Activated CD4-positive, alpha-beta T cell treated with anti-CD3 and anti-CD28 coated beads for 48 hours (primary cell): ENCODE measurements around the gene ASIC1.
A peak's percentile ranks its signal among the peaks of the same experiment; 100 is the strongest.

Source experiments
- DNase-seq: peaks from one replicate; pipeline ENCODE4 v3.0.0-alpha.2; 2020

The ASIC1 gene

GRCh38 chr12:50041062-50041860, 16.1 kb upstream of the ASIC1 start:
- DNase-seq: no peak

- DNase-seq: no peak
These were observed 15.4 kb upstream of the ASIC1 start for GRCh38 chr12:50041962-50042361.

- peak; percentile 43 for DNase-seq
These were observed 14.7 kb upstream of the ASIC1 start for GRCh38 chr12:50042693-50043092.

GRCh38 chr12:50043308-50043707, 14.1 kb upstream of the ASIC1 start:
- DNase-seq: no peak

- peak; percentile 37 for DNase-seq
These were observed 13.5 kb upstream of the ASIC1 start for GRCh38 chr12:50043854-50044253.

GRCh38 chr12:50047693-50048250, 9.6 kb upstream of the ASIC1 start:
- DNase-seq: no peak

- DNase-seq: no peak
These were observed 7.9 kb upstream of the ASIC1 start for GRCh38 chr12:50049254-50050118.

GRCh38 chr12:50050119-50050385, 7.3 kb upstream of the ASIC1 start:
- DNase-seq: no peak

- no peak for DNase-seq
These were observed 6.8 kb upstream of the ASIC1 start for GRCh38 chr12:50050410-50051098.

- no peak for DNase-seq
These were observed 6.1 kb upstream of the ASIC1 start for GRCh38 chr12:50051101-50051806.

GRCh38 chr12:50052544-50052943, 4.9 kb upstream of the ASIC1 start:
- no peak for DNase-seq

GRCh38 chr12:50052964-50053363, 4.4 kb upstream of the ASIC1 start:
- DNase-seq: no peak

- no peak for DNase-seq
These were observed 3.8 kb upstream of the ASIC1 start for GRCh38 chr12:50053583-50053982.

GRCh38 chr12:50055831-50056638, 1.4 kb upstream of the ASIC1 start:
- DNase-seq: peak; percentile 75

- no peak for DNase-seq
These were observed 788 bp upstream of the ASIC1 start for GRCh38 chr12:50056639-50056976.

- DNase-seq: no peak
These were observed 687 bp downstream of the ASIC1 start for GRCh38 chr12:50057896-50058670.

- DNase-seq: peak; percentile 42
These were observed 1.4 kb downstream of the ASIC1 start for GRCh38 chr12:50058743-50059312.

GRCh38 chr12:50059440-50060119, 2.2 kb downstream of the ASIC1 start:
- peak; percentile 76 for DNase-seq

GRCh38 chr12:50060120-50060468, 2.7 kb downstream of the ASIC1 start:
- DNase-seq: no peak

GRCh38 chr12:50061171-50061570, 3.8 kb downstream of the ASIC1 start:
- DNase-seq: no peak
